NCI-H69 (cell line): ENCODE measurements around the gene TMEM119.
"Not testable (repeated sequence)": the region's sequence is repeated elsewhere in the genome, so short reads cannot be mapped to it uniquely, and the experiment has no call there.

Experiments used
- DNase-seq: peaks from one replicate; lab custom pipeline; 2025; lab: John Stamatoyannopoulos, UW

Gene TMEM119

GRCh38 chr12:108582978-108583770 is 14.7 kb downstream of the TMEM119 start:
- DNase-seq: no peak

- no peak for DNase-seq
These were observed 15.4 kb downstream of the TMEM119 start for GRCh38 chr12:108582509-108582908.

GRCh38 chr12:108581311-108582227 is 16.3 kb downstream of the TMEM119 start:
- DNase-seq: no peak

- no peak for DNase-seq
These were observed 17.4 kb downstream of the TMEM119 start for GRCh38 chr12:108580531-108580930.

GRCh38 chr12:108578813-108579212 is 19.1 kb downstream of the TMEM119 start:
- no peak for DNase-seq

- DNase-seq: no peak
These were observed 19.6 kb downstream of the TMEM119 start for GRCh38 chr12:108578264-108578663.

- DNase-seq: no peak
These were observed 20.4 kb downstream of the TMEM119 start for GRCh38 chr12:108577458-108577857.

- DNase-seq: no peak
These were observed 21.1 kb downstream of the TMEM119 start for GRCh38 chr12:108576660-108577234.

- no peak for DNase-seq
These were observed 22.5 kb downstream of the TMEM119 start for GRCh38 chr12:108575199-108575912.

- not testable (repeated sequence) for DNase-seq
These were observed 23.6 kb downstream of the TMEM119 start for GRCh38 chr12:108574276-108574675.

GRCh38 chr12:108573317-108573716 is 24.6 kb downstream of the TMEM119 start:
- DNase-seq: no peak

- DNase-seq: no peak
These were observed 25.6 kb downstream of the TMEM119 start for GRCh38 chr12:108572166-108572790.

GRCh38 chr12:108571609-108572165 is 26.2 kb downstream of the TMEM119 start:
- no peak for DNase-seq

- DNase-seq: peak; percentile 31
These were observed 26.9 kb downstream of the TMEM119 start for GRCh38 chr12:108570743-108571608.

- no peak for DNase-seq
These were observed 29.3 kb downstream of the TMEM119 start for GRCh38 chr12:108568338-108569154.

GRCh38 chr12:108567406-108568337 is 30.2 kb downstream of the TMEM119 start:
- no peak for DNase-seq

- DNase-seq: no peak
These were observed 31.4 kb downstream of the TMEM119 start for GRCh38 chr12:108566452-108566851.

GRCh38 chr12:108565976-108566375 is 31.9 kb downstream of the TMEM119 start:
- peak; percentile 97 for DNase-seq
